ENCODE results near the gene CFAP92.

GRCh38 chr3:128914966-128915645 lies 78.8 kb downstream of the CFAP92 start:
- TF ChIP-seq FOS (IDR thresholded peaks at IDR 0.05; ENCODE audit: borderline replicate concordance, insufficient read depth, low read length) (no peak), CTCF (IDR thresholded peaks at IDR 0.05; ENCODE audit: extremely low read depth in 1 of 2, insufficient read depth in 1 of 2, low read depth in 1 of 2, low read length in 2 of 2) (no peak), POLR2A (IDR thresholded peaks at IDR 0.05; ENCODE audit: low read depth, low read length) (no peak), EZH2 (IDR thresholded peaks at IDR 0.05; ENCODE audit: borderline replicate concordance, low read depth, low read length, severe bottlenecking) (no peak)
- TF ChIP-seq, protein P1, sequence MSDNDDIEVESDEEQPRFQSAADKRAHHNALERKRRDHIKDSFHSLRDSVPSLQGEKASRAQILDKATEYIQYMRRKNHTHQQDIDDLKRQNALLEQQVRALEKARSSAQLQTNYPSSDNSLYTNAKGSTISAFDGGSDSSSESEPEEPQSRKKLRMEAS (IDR thresholded peaks at IDR 0.05; ENCODE audit: insufficient read depth, insufficient read length) = no peak
